ENCODE measurements around the gene ZNF382.
"Not testable (repeated sequence)": the region's sequence is repeated elsewhere in the genome, so short reads cannot be mapped to it uniquely, and the experiment has no call there.

Gene ZNF382

DNA sequence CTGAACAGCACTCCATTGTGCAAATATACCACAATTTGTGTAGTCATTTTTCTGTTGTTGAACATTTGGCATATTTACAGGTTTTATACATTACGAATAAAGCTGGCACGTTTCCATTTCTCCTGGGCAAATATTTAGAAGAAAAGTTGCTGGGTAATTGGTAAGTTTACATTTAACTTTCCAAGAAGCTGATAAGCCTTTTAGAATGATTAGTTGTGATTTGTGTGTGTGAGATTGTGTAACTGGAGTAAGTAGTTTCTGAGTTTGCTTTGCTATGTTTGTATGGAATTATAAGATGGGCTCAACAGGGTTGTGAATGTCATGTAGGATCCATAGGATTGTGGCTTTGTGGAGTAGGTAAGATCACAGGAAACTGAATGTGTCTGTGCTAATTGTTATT is 30.4 kb upstream of the ZNF382 start:
- TF ChIP-seq POLR2A (IDR thresholded peaks at IDR 0.05; ENCODE audit: extremely low read depth, insufficient read length) (no peak), MYC (IDR thresholded peaks at IDR 0.05; ENCODE audit: low read depth, low read length) (no peak)
- TF ChIP-seq, protein P1, sequence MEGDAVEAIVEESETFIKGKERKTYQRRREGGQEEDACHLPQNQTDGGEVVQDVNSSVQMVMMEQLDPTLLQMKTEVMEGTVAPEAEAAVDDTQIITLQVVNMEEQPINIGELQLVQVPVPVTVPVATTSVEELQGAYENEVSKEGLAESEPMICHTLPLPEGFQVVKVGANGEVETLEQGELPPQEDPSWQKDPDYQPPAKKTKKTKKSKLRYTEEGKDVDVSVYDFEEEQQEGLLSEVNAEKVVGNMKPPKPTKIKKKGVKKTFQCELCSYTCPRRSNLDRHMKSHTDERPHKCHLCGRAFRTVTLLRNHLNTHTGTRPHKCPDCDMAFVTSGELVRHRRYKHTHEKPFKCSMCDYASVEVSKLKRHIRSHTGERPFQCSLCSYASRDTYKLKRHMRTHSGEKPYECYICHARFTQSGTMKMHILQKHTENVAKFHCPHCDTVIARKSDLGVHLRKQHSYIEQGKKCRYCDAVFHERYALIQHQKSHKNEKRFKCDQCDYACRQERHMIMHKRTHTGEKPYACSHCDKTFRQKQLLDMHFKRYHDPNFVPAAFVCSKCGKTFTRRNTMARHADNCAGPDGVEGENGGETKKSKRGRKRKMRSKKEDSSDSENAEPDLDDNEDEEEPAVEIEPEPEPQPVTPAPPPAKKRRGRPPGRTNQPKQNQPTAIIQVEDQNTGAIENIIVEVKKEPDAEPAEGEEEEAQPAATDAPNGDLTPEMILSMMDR (IDR thresholded peaks at IDR 0.05; ENCODE audit: low read depth, low read length) = no peak
- TF ChIP-seq, protein P2, sequence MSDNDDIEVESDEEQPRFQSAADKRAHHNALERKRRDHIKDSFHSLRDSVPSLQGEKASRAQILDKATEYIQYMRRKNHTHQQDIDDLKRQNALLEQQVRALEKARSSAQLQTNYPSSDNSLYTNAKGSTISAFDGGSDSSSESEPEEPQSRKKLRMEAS (IDR thresholded peaks at IDR 0.05; ENCODE audit: low read depth, low read length) = no peak
- DNase-seq (ENCODE audit: low read depth) = no peak
- peak overlapping the region; percentile 73 for H3K4me3 ChIP-seq (ENCODE audit: low read depth, low read length)

DNA sequence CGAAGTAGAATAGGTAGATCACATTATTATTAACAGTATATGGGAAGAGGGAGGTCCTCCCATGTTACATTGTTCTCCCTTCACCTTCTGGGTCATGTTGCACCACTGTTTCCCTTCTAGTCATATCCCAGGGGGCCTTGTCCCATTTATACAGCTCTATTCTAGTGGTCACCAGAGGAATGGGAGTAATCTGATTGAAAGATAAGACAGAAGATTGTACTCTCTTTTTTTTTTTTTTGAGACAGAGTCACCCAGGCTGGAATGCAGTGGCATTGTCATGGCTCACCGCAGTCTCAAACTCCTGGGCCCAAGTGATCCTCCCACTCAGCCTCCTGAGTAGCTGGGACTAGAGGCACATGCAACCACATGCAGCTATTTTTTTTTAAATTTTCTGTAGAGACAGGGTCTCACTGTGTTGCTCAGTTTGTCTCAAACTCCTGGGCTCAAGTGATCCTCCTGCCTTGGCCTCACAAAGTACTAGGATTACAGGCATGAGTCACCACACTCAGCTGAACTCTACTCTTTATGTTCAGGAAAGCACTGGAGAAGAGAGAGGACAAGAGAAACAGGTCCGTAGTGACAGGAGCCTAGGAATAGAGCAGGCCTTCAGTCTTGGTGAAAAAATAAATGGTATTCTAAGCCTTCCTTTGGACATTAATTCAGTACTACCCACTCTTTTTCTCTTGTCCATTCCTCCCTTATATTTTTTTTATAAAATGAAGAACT is 27.7 kb upstream of the ZNF382 start:
- no peak overlapping the region for H3K4me3 ChIP-seq (ENCODE audit: low read depth, low read length)
- TF ChIP-seq, protein P1 (IDR thresholded peaks at IDR 0.05; ENCODE audit: low read depth, low read length) = no peak
- no peak for TF ChIP-seq MYC (IDR thresholded peaks at IDR 0.05; ENCODE audit: low read depth, low read length)
- no peak for TF ChIP-seq POLR2A (IDR thresholded peaks at IDR 0.05; ENCODE audit: extremely low read depth, insufficient read length)
- TF ChIP-seq, protein P2 (IDR thresholded peaks at IDR 0.05; ENCODE audit: low read depth, low read length) = no peak
- DNase-seq (ENCODE audit: low read depth) = peak; percentile 4

DNA sequence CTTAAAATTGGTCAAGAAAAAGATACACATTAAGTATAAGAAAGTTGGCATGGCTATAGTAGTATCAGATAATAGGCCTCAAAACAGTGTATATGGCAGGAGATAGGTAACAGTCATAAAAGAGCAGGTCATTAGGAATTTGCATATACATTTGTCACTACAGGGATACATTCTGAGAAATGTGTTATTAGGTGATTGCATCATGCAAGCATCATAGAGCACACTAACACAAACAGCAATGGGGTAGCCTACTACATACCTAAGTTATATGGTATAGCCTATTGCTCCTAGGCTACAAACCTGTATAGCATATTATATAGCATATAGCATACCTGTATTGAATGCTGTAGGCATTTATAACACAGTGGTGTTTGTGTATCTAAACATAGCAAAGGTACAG is 25.9 kb upstream of the ZNF382 start:
- no peak overlapping the region for H3K4me3 ChIP-seq (ENCODE audit: low read depth, low read length)
- TF ChIP-seq POLR2A (IDR thresholded peaks at IDR 0.05; ENCODE audit: extremely low read depth, insufficient read length) = no peak
- TF ChIP-seq, protein P2 (IDR thresholded peaks at IDR 0.05; ENCODE audit: low read depth, low read length) = no peak
- TF ChIP-seq, protein P1 (IDR thresholded peaks at IDR 0.05; ENCODE audit: low read depth, low read length) = no peak
- no peak for TF ChIP-seq MYC (IDR thresholded peaks at IDR 0.05; ENCODE audit: low read depth, low read length)

DNA sequence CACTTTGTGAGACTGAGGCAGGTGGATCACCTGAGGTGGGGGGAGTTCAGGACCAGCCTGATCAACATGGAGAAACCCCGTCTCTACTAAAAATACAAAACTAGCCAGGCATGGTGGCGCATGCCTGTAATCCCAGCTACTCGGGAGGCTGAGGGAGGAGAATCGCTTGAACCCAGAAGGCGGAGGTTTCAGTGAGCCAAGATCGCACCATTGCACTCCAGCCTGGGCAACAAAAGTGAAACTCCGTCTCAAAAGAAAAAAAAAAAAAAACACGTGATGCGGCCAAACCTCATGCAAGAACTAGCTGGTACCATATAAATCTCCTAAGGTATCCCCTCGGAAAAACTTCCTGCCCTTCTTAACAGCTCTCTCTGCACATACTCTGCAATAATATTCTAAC is 2.4 kb upstream of the ZNF382 start:
- not testable (repeated sequence) for DNase-seq (ENCODE audit: low read depth); H3K4me3 ChIP-seq (ENCODE audit: low read depth, low read length)

More for the DNA sequence above, 25.9 kb upstream of the ZNF382 start:
- DNase-seq (ENCODE audit: low read depth) = no peak

DNA sequence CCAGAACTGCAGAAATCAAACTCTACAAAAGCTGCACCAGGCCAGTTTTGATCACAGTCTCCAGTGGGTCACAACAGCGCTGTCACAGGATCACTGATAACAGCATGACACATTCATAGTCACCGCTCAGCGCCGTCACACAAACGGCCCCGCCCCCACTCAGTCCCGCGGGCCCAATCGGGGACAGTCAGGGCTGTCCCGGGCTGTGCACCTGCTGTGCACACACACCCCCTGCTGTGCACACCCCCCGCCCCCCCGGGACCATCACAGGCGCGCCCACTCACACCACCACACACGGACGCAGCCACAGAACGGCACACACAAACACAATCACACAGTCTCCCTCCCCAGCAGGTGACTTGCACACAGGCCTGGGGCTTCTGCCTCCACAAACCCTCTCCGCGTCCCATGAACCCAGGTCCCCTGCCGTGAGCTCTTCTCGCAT is 435 bp upstream of the ZNF382 start:
- peak overlapping the region; percentile 82 for H3K4me3 ChIP-seq (ENCODE audit: low read depth, low read length)
- no peak for TF ChIP-seq MYC (IDR thresholded peaks at IDR 0.05; ENCODE audit: low read depth, low read length)
- no peak for TF ChIP-seq POLR2A (IDR thresholded peaks at IDR 0.05; ENCODE audit: extremely low read depth, insufficient read length)
- TF ChIP-seq, protein P1 (IDR thresholded peaks at IDR 0.05; ENCODE audit: low read depth, low read length) = no peak
- TF ChIP-seq, protein P2 (IDR thresholded peaks at IDR 0.05; ENCODE audit: low read depth, low read length) = no peak
- peak; percentile 78 for DNase-seq (ENCODE audit: low read depth)

DNA sequence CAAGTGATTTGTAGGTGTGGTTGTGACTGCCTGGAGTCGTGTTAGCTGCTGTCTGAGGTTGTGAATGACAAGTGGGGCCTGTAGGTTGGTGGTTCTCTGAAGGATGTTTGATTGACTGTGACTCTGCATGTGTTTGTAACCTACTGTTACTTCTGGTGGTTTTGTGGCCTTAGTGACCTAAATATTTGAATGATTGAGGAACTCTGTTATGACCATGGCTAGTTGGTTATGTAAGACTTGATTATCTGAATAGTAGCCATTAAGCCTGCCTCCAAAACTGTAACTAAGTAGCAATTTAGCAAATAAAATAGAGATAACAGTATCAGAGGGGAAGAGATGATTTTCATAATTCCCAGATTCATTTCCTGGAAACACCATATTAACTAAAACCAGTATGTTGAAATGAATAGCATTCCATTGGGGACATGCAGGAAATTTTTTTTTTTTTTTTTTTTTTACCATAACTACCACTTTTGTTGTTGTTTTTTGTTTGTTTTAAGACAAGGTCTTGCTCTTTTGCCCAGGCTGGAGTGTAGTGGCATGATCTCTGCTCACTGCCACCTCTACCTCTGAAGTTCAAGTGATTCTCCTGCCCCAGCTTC is 865 bp downstream of the ZNF382 start:
- TF ChIP-seq MYC (IDR thresholded peaks at IDR 0.05; ENCODE audit: low read depth, low read length) = no peak
- TF ChIP-seq, protein P1 (IDR thresholded peaks at IDR 0.05; ENCODE audit: low read depth, low read length) = no peak
- TF ChIP-seq, protein P2 (IDR thresholded peaks at IDR 0.05; ENCODE audit: low read depth, low read length) = no peak
- TF ChIP-seq POLR2A (IDR thresholded peaks at IDR 0.05; ENCODE audit: extremely low read depth, insufficient read length) = no peak
- H3K4me3 ChIP-seq (ENCODE audit: low read depth, low read length) = peak overlapping the region; percentile 82
- DNase-seq (ENCODE audit: low read depth) = no peak
